Stimulated activated CD8-positive, alpha-beta memory T cell treated with anti-CD3 and anti-CD28 coated beads, Interleukin-7, amount 100 ng/mL, for 1 hour (primary cell): ENCODE results near the gene PPP1R10.
"Not testable (repeated sequence)": the region's sequence is repeated elsewhere in the genome, so short reads cannot be mapped to it uniquely, and the experiment has no call there.

Experiments used
- DNase-seq, 2 donors: peaks; one replicate each; pipeline ENCODE4 v3.0.0-alpha.2; 2020; ENCODE audit warnings: low read depth in 2 of 2

The PPP1R10 gene

DNA sequence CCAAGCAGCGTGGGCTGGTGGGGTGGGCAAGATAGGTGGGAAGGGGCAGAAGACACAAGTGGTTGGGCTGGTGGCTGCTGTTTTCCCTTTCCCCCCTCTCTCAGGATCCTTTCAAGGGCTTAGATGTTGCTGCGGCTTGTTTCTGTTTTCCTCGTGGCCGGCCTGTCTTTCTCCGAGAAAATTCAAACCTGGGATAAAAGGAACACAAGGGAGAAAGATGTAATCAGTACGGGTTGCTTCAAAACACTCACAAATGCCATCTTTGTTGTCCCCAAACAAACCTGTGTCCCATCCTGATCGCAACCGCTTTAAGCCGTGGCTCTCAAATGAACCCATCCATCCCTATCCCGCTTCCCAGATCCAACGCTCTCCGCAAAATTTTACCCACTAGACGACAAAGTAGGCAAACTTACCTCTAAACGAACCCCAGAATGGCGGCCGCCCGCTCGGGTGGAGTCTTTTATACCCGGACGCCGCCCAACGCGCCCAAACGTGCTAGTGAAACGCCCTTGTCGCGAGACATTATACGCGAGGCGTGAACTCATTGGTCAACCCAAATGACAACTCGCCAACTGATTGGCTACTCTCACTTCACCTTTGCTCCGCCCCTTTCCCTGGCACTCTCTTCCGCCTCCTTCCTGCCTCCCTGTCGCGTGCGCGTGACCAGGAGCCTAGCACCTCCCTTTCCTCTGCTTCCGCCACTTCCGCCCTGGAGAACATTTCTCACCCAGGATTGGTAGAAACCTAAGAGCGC lies at the start of gene PPP1R10:
Gene PPP1R10 (minus strand): TSS at position 433 of the 754 bp plus-strand sequence. CDS start 7,299 bp downstream, outside the sequence.
- DNase-seq = peak; percentile 94

DNA sequence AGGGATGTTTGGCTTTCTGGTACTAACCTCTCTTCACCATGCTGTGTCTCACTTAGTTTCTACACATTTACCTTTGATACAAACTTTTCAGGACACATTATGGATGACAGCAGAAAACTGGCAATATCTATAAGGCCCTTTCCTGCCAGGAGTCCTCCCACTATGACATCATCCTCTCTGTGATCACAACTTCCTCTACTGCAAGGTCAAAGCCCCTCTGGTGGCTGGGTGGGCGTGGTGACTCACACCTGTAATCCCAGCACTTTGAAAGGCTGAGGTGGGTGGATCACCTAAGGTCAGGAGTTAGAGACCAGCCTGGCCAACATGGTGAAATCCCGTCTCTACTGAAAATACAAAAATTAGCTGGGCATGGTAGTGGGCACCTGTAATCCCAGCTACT lies 49.3 kb upstream of the PPP1R10 start:
- not testable (repeated sequence) for DNase-seq

DNA sequence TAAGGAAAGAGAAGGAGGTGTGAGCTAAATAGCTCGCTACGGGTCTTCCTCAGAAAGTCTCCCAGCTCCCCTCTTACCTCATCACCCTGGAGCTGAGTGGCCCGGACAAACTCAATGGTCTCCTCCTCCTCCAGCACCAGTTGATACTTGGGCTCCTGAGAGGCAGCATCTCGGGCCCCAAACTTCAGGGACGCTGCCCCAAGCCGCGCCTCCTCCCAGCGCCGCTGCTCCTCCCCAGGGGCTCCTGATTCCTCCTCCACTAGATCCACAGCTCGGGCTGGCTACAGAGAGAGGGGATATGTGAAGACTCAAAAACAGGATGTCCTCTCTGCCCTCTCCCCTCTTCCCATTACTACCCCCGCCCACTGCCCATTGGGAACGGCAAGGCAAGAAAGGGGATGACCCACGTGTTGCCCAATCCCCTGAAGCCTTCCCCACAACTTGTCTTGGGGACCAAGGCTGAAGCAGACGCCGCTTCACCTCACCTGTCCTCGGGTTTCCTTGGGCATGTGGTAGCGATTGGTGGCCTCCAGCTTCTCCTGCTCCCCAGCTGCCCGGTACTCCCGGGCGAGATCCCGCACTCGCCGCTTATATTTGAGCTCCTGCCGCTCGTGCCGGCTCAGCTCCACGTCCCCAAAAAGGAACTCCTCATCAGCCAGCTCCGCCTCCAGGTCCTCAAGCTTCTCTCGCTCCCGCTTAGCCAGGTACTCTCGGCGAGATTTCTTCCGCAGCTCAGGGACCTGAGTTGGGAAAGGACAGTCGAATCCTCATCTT lies 48.1 kb upstream of the PPP1R10 start:
- DNase-seq = no peak

DNA sequence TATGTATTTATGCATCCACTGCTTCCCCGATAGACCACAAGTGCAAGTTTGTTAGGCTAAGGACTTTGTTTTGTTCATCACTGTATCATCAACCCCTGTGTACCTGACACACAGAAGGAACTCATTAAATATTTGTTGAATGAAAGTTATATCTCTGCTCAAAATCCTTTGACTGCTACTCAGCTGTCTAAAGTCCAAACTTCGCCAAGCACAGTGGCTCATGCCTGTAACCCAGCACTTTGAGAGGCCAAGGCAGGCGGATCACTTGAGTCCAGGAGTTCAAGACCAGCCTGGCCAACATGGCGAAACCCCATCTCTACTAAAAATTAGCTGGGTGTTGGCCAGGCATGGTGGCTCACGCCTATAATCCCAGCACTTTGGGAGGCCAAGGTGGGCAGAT lies 40.9 kb upstream of the PPP1R10 start:
- DNase-seq = not testable (repeated sequence)

DNA sequence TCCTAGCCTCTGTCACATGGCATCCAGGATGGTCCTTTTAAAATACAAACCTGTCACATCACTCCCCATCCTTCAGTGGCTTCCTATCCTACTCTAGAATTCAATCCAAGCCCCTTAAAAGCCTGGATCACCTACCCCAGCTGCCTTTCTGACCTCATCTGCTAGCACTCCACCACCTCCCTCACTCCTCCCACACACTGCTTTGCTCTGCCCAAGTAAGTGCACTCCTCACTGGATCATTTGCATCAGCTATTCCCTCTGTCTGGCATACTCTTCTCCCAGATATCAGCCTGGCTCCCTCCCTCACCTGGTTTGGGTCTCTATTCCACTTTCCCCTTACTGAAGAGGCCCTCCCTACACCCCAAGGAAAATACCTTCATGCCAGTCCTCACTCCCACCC lies 40.4 kb upstream of the PPP1R10 start:
- no peak for DNase-seq

DNA sequence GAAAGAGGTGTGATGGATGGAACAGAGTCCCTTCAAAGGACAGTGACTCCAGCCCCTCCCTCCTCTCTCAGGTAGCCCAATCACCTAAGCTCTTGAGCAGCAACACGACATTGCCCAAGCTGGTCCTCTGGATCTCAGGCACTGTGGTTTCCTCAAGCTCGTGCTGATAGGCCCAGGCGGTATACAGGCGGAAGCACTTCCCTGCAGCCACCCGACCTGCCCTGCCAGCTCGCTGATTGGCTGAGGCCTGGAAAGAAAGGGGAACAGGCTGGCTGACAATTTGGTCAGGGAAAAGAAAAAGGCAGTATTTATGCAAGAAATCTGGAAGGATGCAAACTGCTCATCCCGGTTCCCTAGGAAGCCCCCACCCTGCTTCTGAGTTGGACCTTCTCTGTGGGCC lies 39.5 kb upstream of the PPP1R10 start:
- DNase-seq = no peak

DNA sequence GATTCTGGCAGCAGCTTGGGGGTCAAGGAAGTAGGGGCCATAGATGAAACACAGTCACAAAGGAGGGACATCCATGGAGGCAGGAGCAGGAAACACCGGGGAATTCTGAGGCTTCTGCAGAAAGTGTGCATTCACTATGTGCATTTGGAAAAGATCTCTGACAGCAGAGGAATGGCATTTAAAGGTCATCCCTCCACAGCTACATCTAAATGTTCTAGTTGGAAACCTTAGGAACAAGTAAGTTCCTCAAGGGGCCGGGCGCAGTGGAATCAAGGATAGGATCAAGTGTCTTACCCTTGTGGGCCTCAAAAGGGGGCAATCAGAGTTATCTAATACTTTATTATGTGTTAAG lies 38.7 kb upstream of the PPP1R10 start:
- DNase-seq = no peak

DNA sequence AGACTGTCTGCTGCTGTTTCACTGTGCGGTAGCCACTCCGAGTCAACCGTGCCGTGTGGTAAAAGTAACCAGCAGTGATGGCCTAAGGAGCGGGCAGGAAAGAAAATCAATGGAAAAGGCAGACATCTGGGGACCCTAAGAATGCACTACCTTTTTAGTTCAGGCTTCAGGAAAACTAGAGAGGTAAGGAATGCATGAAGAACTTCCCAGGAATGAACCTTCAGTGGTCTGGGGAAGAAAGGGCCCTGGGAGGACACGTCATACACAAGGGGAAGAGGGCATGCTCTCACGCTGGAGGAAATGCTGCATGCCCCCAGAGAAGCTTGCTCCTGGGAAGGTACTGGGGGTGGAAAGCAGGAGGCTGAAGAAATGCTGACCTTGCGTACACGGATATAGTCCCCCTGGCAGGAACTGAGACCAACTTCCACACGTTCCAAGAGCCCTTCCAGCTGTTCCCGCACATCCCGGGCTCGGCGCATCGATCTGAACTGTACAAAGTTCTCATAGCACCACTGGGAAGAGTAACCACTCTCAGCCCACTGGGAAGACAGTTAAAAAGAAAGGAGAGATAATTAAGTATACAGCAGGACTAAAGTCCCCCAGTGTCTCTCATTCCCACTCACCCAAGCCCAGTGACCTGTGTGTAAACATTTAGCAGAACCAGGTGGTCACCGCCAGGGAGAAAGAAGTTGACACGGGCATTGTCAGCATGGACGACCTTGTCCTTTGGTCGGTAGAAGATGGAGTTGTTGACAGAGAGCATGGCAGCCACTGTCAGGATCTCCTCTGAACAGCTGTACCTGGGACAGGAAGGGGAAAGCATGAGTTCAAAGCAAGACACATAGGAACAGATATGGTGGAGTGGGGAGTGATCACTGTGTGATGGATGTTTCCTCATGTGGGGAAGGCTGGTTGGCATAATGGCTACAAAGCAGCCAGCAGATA lies 38.0 kb upstream of the PPP1R10 start:
- DNase-seq = no peak

DNA sequence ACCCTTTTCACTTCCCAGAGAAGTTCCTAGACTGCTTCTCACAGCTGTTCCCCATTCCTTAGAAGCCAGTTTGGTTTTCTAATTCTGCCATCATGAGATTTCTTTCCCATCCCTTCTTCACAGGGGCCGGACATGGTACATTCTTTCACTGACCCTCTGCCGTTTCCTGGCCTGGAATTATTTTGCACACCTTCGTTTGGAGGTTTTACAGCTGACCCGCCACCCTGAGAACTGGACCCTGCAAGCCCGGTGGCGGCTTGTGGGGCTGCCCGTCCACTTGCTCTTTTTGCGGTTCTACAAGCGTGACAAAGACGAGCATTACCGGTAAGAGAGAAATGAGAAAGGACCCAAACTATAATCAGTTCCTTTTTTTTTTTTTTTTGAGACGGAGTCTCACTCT lies 34.1 kb upstream of the PPP1R10 start:
- no peak for DNase-seq

DNA sequence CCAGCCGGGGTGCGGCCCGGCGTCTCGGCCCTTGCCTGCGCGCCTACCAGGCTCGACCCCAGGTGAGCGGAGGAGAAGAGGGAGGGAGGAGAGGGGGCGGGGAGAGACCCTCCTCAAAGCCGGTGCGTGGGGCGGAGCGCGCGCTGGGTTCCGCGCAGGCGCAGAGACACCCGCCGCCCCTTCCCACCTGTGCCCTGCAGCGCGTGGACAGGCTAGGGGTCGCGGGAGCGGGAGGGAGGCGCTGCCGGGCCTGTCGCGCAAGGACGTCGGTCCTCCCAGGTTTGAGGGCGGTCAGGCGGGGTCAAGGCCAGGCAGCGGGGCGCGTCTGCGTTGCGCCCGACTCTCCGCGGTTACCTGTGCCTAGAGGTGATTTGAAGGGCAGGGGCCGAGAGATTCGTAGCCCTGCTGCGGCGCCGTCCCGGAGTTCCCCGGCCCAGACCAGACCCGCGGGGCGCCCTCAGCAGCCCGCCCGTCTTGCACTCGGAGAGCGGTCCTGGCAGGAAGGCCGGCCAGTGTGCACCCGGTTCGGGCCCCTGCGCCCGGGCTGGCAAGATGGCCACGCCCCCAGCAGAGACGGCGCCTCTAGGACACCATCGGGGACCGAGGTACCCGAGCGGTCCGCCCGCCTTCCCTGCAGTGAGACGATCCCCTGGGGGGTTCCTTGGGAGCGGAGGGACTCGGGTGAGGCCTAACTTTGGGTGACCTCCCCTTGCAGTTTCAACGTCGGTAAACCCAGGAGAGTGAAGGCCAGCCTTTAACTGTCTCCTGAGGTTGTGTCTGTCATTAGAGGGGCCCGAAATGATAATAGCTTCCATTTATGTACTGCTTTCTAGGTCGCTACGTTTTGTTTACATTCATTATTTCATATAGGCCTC lies 30.4 kb upstream of the PPP1R10 start:
- peak; percentile 43 to 48 for DNase-seq

DNA sequence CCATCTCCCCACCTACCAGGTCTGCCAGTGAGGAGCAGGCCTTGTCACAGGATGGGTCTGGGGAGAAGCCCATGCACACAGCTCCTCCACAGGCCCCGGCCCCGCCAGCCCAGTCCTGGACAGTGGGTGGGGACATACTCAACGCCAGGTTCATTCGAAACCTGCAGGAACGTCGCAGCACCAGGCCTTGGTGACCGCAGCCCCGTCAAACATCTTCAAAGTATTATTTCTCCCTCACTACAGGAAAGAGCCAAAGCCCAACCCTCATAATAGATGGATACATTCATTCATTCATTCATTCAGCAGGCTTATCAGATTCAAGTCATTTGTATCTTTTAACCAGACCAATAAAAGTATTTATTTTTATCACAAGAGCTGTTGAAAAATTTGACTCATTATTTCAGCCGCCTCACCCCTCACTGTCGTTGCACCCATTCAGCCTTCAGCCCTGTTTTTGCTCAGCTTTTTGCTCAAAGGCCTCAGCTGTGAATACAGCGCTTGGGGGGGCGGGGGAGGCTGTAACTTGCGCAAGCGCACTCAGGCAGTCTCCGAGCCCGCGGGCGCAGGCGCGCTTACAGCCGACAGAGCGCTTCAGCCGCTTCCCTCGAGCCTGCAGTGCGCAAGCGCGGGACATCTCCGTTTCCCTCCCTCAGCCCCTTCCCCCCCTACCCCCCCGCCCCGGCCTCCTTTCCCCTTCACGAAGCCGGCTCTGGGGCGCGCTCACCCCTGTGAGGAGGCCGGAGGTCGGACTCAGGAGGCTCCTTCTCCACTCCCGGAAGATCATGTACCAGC lies 29.6 kb upstream of the PPP1R10 start, which contains the start of gene C6orf136:
Gene C6orf136 (plus strand): TSS at position 684 of the 792 bp plus-strand sequence. CDS start 99 bp downstream, at position 783.
- peak; percentile 83 to 84 for DNase-seq

DNA sequence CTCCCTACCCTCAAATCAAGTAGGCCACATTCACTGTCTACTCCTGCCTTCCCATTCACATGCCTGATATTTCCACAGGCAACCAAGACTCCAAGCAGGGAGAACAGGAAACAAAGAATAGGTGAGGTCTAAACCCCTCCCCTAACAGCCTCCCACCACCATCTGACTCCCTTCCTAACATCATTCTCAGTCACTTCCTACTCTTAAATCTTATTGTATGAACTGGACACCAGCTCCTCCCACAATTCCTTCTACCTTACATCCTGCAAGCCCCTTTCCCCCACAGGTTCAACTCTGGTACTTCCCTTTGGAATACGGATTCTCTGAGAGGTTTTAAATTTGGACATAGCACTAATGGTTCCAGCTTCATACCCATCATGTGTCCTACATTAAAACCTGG lies 28.9 kb upstream of the PPP1R10 start:
- DNase-seq = no peak

DNA sequence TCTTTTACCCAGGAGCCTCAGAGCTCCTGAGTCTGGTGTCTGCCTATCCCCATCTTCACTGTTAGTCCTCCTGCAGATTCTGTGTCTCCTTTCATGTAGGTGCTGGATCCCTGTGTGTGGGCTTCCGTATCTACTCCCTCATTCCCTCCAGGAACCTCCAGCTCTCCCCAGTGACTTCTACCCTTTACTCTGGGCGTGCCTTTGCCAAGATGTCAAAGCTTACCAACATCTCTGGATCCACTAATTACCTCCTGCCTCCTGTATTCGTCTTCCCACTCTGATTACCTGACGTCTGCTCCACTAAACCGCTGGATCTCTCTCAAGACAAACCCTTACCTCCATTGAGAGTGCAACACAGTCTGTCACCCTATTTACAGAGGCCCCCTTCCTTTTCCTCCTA lies 27.7 kb upstream of the PPP1R10 start:
- DNase-seq = no peak

DNA sequence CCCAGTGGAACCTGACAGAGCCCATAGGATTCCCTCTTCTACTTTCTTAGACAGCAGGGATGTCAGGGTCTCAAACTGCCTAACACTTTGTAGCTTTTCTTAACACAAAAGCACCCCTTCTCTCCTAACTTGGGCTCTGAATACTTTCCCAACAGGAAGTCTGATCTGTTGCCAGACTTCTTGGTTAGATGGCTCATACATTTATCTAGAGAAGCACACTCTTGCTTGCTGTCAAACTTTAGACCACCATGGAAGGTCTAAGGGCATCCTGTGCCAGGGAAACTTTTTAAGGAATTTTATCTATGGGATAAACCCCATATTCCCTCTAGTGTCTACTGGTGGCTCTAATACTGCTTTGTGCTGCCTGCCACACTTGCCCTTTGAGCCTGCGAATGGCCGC lies 26.6 kb upstream of the PPP1R10 start:
- no peak for DNase-seq

DNA sequence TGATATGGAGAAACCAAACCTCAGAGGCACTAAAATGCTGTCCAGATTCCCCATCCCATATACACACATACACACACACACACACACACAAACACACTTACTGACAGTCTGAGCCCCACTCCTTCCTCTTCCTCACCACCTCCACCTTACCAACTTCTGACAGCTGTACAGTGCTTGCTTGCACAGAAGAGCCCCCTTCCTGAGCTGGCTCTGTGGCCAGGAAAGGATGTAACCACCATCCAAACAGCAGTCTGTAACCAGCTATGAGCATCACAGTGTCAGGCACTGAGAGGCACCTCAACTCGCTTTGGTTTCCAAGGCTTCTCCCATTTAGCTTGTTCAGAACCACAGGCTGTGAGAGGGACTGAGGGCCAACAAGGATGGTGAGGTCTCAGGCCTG lies 24.0 kb upstream of the PPP1R10 start:
- no peak for DNase-seq

DNA sequence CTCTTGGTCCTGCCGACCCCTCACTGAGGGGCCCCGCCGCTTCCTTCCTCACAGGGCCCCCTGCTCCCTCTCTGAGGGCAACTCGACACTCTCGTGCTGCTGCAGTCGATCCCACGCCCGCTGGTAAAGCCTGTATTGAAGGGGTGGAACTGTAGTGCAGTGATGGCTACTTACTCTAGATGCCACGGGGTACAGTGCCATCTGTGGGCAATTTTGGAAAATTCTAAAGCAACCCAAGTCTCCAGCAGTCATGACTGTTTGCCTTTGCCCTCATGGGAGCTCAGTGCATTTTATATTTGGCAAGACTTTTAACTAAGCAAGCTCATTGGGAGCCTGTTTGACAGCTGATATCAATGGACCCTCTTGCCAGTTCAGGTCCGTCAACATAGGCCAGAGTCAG lies 23.4 kb upstream of the PPP1R10 start:
- DNase-seq = no peak

DNA sequence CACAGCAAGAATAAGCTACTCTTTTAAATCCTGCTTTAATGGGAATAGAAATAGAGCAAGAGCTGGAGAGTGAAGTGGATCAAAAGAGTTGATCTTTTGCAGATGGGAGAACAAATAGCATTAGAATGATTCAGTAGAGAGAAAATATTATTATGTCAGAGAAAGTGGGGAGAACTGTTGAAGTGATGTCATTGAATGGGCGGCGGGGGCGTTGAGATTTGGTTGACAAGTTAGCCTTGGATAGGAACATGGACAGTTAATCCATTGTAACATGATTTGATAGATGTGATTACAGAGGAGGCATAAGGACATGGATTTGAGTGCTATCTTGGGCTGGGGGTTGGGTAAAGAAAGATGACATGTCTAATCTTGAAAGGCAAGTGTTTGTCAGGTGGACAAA lies 18.8 kb upstream of the PPP1R10 start:
- DNase-seq = no peak

DNA sequence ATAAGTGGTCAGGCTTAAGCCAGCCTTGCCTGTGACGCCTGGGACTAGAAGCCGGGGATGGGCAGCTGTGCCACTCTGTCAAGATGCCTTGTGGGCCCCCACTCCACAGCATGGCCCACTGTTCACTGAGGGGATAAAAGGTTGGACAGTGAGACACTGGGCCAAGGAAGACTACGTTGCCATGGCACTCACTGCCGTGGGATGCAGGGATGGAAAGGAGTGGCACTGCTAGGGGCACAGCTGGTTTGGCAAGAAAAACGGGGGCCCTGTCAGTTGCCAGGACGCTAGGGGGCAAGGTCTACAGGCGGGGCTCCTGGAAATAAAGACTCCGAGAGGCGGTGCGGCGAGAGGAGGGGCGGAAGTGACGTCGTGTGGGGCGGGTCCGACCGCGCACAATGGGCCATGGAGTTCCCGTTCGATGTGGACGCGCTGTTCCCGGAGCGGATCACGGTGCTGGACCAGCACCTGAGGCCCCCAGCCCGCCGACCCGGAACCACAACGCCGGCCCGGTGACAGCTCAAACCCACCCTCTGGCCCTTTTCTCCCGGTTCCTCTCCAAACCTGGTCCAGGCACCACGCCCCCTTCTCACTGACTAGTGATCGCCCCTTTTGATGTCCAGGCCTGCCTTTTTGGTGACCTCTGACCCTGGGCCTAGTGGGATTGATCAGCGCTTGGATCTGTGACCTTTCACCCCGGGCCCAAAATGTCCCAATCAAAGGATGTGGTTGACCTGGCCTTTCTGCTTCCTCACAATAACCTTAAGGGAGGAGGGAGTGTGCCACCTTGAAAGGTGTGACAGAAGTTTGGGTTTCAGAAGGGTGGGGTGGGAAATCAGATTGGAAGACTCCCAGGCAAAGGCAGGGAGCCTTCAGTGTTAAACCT lies 9.7 kb upstream of the PPP1R10 start, which contains the start of gene ATAT1:
Gene ATAT1 (plus strand): TSS at position 391 of the 883 bp plus-strand sequence.
- DNase-seq = peak; percentile 81 to 85

DNA sequence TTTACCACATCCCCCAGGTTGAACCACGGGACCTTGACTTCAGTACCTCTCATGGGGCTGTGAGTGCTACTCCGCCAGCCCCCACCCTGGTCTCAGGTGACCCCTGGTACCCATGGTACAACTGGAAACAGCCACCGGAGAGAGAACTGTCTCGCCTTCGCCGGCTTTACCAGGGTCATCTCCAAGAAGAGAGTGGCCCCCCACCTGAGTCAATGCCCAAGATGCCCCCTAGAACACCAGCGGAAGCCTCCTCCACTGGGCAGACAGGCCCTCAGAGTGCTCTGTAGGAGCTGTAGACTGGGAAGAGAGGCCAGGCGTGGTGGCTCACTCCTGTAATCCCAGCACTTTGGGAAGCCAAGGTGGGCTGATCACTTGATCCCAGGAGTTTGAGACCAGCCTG lies 8.5 kb upstream of the PPP1R10 start:
- no peak for DNase-seq
